Endothelial cell (in vitro differentiated cells): ENCODE results near the gene GSTT4. TPM values are rescaled to one million over a fixed set of nuclear protein-coding genes. Genes with fewer than 3 reads are reported as not detected.
"Not testable (repeated sequence)": the region's sequence is repeated elsewhere in the genome, so short reads cannot be mapped to it uniquely, and the experiment has no call there.

ENCODE experiments used
- DNase-seq: peaks from one replicate; pipeline ENCODE4 v3.0.0; 2021; ENCODE audit warnings: low spot score
- H3K27ac Mint-ChIP-seq: one replicate; pipeline ENCODE4 v1.8.0; 2021; ENCODE audit warnings: mixed read lengths, inconsistent platforms; ENCODE audit not compliant: unreplicated experiment
- H3K27me3 Mint-ChIP-seq: one replicate; pipeline ENCODE4 v1.8.0; 2021; ENCODE audit warnings: mild to moderate bottlenecking, moderate library complexity, mixed read lengths, inconsistent platforms; ENCODE audit not compliant: unreplicated experiment
- H3K36me3 Mint-ChIP-seq: one replicate; pipeline ENCODE4 v1.8.0; 2021; ENCODE audit warnings: mild to moderate bottlenecking, low read depth, mixed read lengths, inconsistent platforms; ENCODE audit not compliant: unreplicated experiment
- H3K4me1 Mint-ChIP-seq: one replicate; pipeline ENCODE4 v1.8.0; 2021; ENCODE audit warnings: mild to moderate bottlenecking, mixed read lengths, inconsistent platforms; ENCODE audit not compliant: unreplicated experiment
- H3K4me3 Mint-ChIP-seq: one replicate; pipeline ENCODE4 v1.8.0; 2021; ENCODE audit warnings: mild to moderate bottlenecking, mixed read lengths, inconsistent platforms; ENCODE audit not compliant: unreplicated experiment
- H3K9me3 Mint-ChIP-seq: one replicate; pipeline ENCODE4 v1.8.0; 2021; ENCODE audit warnings: mixed read lengths, inconsistent platforms; ENCODE audit not compliant: unreplicated experiment
- CTCF ChIP-seq: fragments of 200-600 bp; sonication (generic); IDR thresholded peaks from one replicate; pipeline ENCODE4 v1.5.0; 2021; ENCODE audit warnings: antibody characterized with exemption; ENCODE audit not compliant: unreplicated experiment
- total RNA-seq: library from RNA; stranded (reverse); fragmentation: NEBNext Ultra II Directional; extraction: Animal tissue kit (Norgen Biotek cat#: 25700); gene quantifications from one replicate; pipeline ENCODE4 v1.2.1, GENCODE V29; 2021; ENCODE audit not compliant: unreplicated experiment

The GSTT4 gene
- total RNA-seq, 1 donor from 2014 or later: not detected

- not testable (repeated sequence) for H3K27me3 Mint-ChIP-seq, H3K4me3 Mint-ChIP-seq, DNase-seq, H3K27ac Mint-ChIP-seq, H3K9me3 Mint-ChIP-seq, H3K4me1 Mint-ChIP-seq
- peaks cover 12% of the 10 kb centered on the region for H3K36me3 Mint-ChIP-seq
These were observed 30.4 kb downstream of the GSTT4 start for GRCh38 chr22:23974836-23975352.

GRCh38 chr22:23974345-23974744, 30.9 kb downstream of the GSTT4 start, which contains the start of gene DDT:
DDT (minus strand) TSS chr22:23974441; CDS start chr22:23974414, 27 bp downstream.
- not testable (repeated sequence) for H3K4me1 Mint-ChIP-seq, DNase-seq, H3K9me3 Mint-ChIP-seq, H3K4me3 Mint-ChIP-seq, H3K27me3 Mint-ChIP-seq, H3K27ac Mint-ChIP-seq
- H3K36me3 Mint-ChIP-seq: peaks cover 15% of the 10 kb centered on the region

GRCh38 chr22:23971927-23972326, 33.3 kb downstream of the GSTT4 start:
- DNase-seq, H3K27me3 Mint-ChIP-seq, H3K27ac Mint-ChIP-seq, H3K4me3 Mint-ChIP-seq, H3K9me3 Mint-ChIP-seq, H3K4me1 Mint-ChIP-seq: not testable (repeated sequence)
- H3K36me3 Mint-ChIP-seq: peaks cover 15% of the 10 kb centered on the region

- peak overlapping the region; percentile 23 for H3K4me3 Mint-ChIP-seq
- H3K27me3 Mint-ChIP-seq: no peaks in the 10 kb centered on the region
- no peak for DNase-seq
- no peak for TF ChIP-seq CTCF
- H3K27ac Mint-ChIP-seq: peak overlapping the region; percentile 36
- H3K9me3 Mint-ChIP-seq: no peaks in the 10 kb centered on the region
- peaks cover 15% of the 10 kb centered on the region for H3K36me3 Mint-ChIP-seq
- peaks cover 3% of the 10 kb centered on the region for H3K4me1 Mint-ChIP-seq
These were observed 34.3 kb downstream of the GSTT4 start for GRCh38 chr22:23970816-23971486.

- H3K4me1 Mint-ChIP-seq: peaks cover 3% of the 10 kb centered on the region
- peak overlapping the region; percentile 23 for H3K4me3 Mint-ChIP-seq
- no peaks in the 10 kb centered on the region for H3K27me3 Mint-ChIP-seq
- no peak overlapping the region for H3K27ac Mint-ChIP-seq
- H3K36me3 Mint-ChIP-seq: peaks cover 15% of the 10 kb centered on the region
- DNase-seq: no peak
- no peak for TF ChIP-seq CTCF
- H3K9me3 Mint-ChIP-seq: no peaks in the 10 kb centered on the region
These were observed 35.0 kb downstream of the GSTT4 start for GRCh38 chr22:23970201-23970641.

GRCh38 chr22:23969071-23969470, 36.2 kb downstream of the GSTT4 start:
- no peak for DNase-seq
- peaks cover 15% of the 10 kb centered on the region for H3K36me3 Mint-ChIP-seq
- no peak overlapping the region for H3K27ac Mint-ChIP-seq
- no peaks in the 10 kb centered on the region for H3K27me3 Mint-ChIP-seq
- H3K4me1 Mint-ChIP-seq: peaks cover 3% of the 10 kb centered on the region
- H3K4me3 Mint-ChIP-seq: peak overlapping the region; percentile 65
- no peak for TF ChIP-seq CTCF
- no peaks in the 10 kb centered on the region for H3K9me3 Mint-ChIP-seq

- H3K4me3 Mint-ChIP-seq, H3K9me3 Mint-ChIP-seq, H3K4me1 Mint-ChIP-seq, H3K27me3 Mint-ChIP-seq, DNase-seq, H3K27ac Mint-ChIP-seq: not testable (repeated sequence)
- peaks cover 15% of the 10 kb centered on the region for H3K36me3 Mint-ChIP-seq
These were observed 38.7 kb downstream of the GSTT4 start, which contains the start of gene DDTL for GRCh38 chr22:23966568-23966967. DDTL (plus strand) TSS chr22:23966888; CDS start chr22:23966915, 27 bp downstream.

- H3K4me3 Mint-ChIP-seq, H3K27ac Mint-ChIP-seq, H3K4me1 Mint-ChIP-seq, DNase-seq, H3K27me3 Mint-ChIP-seq, H3K9me3 Mint-ChIP-seq: not testable (repeated sequence)
- peaks cover 12% of the 10 kb centered on the region for H3K36me3 Mint-ChIP-seq
These were observed 39.2 kb downstream of the GSTT4 start for GRCh38 chr22:23966094-23966493.

GRCh38 chr22:23961084-23961771, 44.0 kb downstream of the GSTT4 start, which contains the start of gene GSTT2B:
GSTT2B (minus strand) TSS chr22:23961195; CDS start chr22:23961131, 64 bp downstream.
- not testable (repeated sequence) for DNase-seq, H3K27ac Mint-ChIP-seq, H3K9me3 Mint-ChIP-seq, H3K4me3 Mint-ChIP-seq, H3K4me1 Mint-ChIP-seq, H3K36me3 Mint-ChIP-seq, H3K27me3 Mint-ChIP-seq
